HCT116 (cell line): ENCODE results near the gene KSR2.

Source experiments
- ATF3 ChIP-seq: IDR thresholded peaks from 2 replicates; pipeline ENCODE4 v1.6.1; 2012
- CTCF ChIP-seq, 3 experiments: fragments of 200-600 bp in 1 of 3; sonication (generic) in 1 of 3; IDR thresholded peaks in 2 of 3; conservative IDR thresholded peaks in 1 of 3; 2 replicates each; pipeline ENCODE4 v1.5.1; 2012 to 2017; ENCODE audit warnings: low read depth in 2 of 3, low read length in 2 of 3, antibody characterized with exemption in 1 of 3, borderline replicate concordance in 1 of 3, control low read depth in 1 of 3, mild to moderate bottlenecking in 1 of 3, mixed read lengths in 1 of 3, mixed run types in 1 of 3, moderate library complexity in 1 of 3; ENCODE audit not compliant: insufficient read depth in 1 of 3
- ELF1 ChIP-seq: IDR thresholded peaks from 2 replicates; pipeline ENCODE4 v1.6.1; 2012; ENCODE audit warnings: low read depth, borderline replicate concordance
- EZH2 ChIP-seq: fragments of 200-600 bp; sonication (generic); IDR thresholded peaks from 2 replicates; pipeline ENCODE4 v1.6.1; 2017; ENCODE audit warnings: antibody characterized with exemption, mixed run types
- MAX ChIP-seq: IDR thresholded peaks from 2 replicates; pipeline ENCODE4 v1.6.1; 2012
- POLR2A ChIP-seq: IDR thresholded peaks from 2 replicates; pipeline ENCODE4 v1.7.0; 2011; ENCODE audit warnings: borderline replicate concordance; ENCODE audit not compliant: insufficient read depth, insufficient read length; ENCODE audit errors: extremely low read depth
- POLR2AphosphoS5 ChIP-seq: IDR thresholded peaks from 2 replicates; pipeline ENCODE4 v1.6.1; 2011; ENCODE audit warnings: mild to moderate bottlenecking, low read depth, low read length, moderate library complexity
- REST ChIP-seq: IDR thresholded peaks from 2 replicates; pipeline ENCODE4 v1.6.1; 2012; ENCODE audit warnings: low read depth
- SIN3A ChIP-seq: IDR thresholded peaks from 2 replicates; pipeline ENCODE4 v1.6.1; 2012; ENCODE audit warnings: low read depth
- ZBTB33 ChIP-seq: IDR thresholded peaks from 2 replicates; pipeline ENCODE4 v1.6.1; 2011; ENCODE audit warnings: mild to moderate bottlenecking, low read length, moderate library complexity; ENCODE audit not compliant: insufficient replicate concordance; ENCODE audit errors: extremely low read depth
- ZNF274 ChIP-seq: fragments of 200-500 bp; sonication (Bioruptor generic); IDR thresholded peaks from 2 replicates; pipeline ENCODE4 v1.6.1; 2014; ENCODE audit warnings: mild to moderate bottlenecking, low read depth, low read length, inconsistent platforms

- TF ChIP-seq ATF3 = no peak
- TF ChIP-seq POLR2AphosphoS5 = no peak
- no peak for TF ChIP-seq CTCF (IDR thresholded peaks at IDR 0.05 in 2 of 3, conservative IDR thresholded peaks at IDR 0.05 in 1 of 3; ENCODE audit: borderline replicate concordance in 1 of 3, insufficient read depth in 1 of 3, low read depth in 2 of 3, low read length in 2 of 3)
- TF ChIP-seq REST = no peak
- TF ChIP-seq EZH2 = no peak
- no peak for TF ChIP-seq POLR2A
- TF ChIP-seq ZBTB33 = no peak
- TF ChIP-seq ELF1 = no peak
- TF ChIP-seq SIN3A = no peak
- TF ChIP-seq ZNF274 = no peak
- TF ChIP-seq MAX = no peak
These were observed 435.1 kb downstream of the KSR2 start for GRCh38 chr12:117533687-117534086.
